Heart left ventricle (tissue), 16 donors: Measurements from ENCODE around the gene RPL11. TPM values are rescaled to one million over a fixed set of nuclear protein-coding genes. Genes with fewer than 3 reads are reported as not detected.

Experiments used
- ATAC-seq, 4 donors: fragments of 200-7000 bp; cut with Tn5 transposase; one replicate each; pipeline ENCODE4 v1.9.1; 2020 to 2022; ENCODE audit warnings: moderate library complexity in 4 of 4, mild to moderate bottlenecking in 3 of 4, moderate number of reproducible peaks in 1 of 4
- DNase-seq, 5 donors: peaks; one replicate each; pipeline ENCODE4 v3.0.0-alpha.2; 2020
- H3K27ac ChIP-seq, 12 donors: fragments of 200-600 bp; sonication (generic) in 4 of 12; one replicate each; pipeline versions ENCODE4 v1.5.0 to v1.8.0; 2016 to 2022; ENCODE audit warnings: mild to moderate bottlenecking in 2 of 12
- H3K27me3 ChIP-seq, 9 donors: fragments of 200-600 bp; sonication (generic) in 2 of 9; one replicate each; pipeline versions ENCODE4 v1.5.1 to v1.8.0; 2016 to 2022; ENCODE audit warnings: mild to moderate bottlenecking in 3 of 9
- H3K36me3 ChIP-seq, 9 donors: fragments of 200-600 bp; sonication (generic) in 2 of 9; one replicate each; pipeline versions ENCODE4 v1.5.0 to v1.8.0; 2018 to 2022; ENCODE audit warnings: mild to moderate bottlenecking in 2 of 9
- H3K4me1 ChIP-seq, 12 donors: fragments of 200-600 bp; sonication (generic) in 4 of 12; one replicate each; pipeline versions ENCODE4 v1.5.0 to v1.8.0; 2016 to 2022; ENCODE audit warnings: mild to moderate bottlenecking in 3 of 12
- H3K4me3 ChIP-seq, 12 donors: fragments of 200-600 bp; sonication (generic) in 4 of 12; one replicate each; pipeline versions ENCODE4 v1.5.0 to v1.8.0; 2017 to 2022; ENCODE audit warnings: mild to moderate bottlenecking in 9 of 12, moderate library complexity in 4 of 12
- H3K9me3 ChIP-seq, 12 donors: fragments of 200-600 bp; sonication (generic) in 4 of 12; one replicate each; pipeline versions ENCODE4 v1.5.0 to v1.8.0; 2016 to 2022; ENCODE audit warnings: mild to moderate bottlenecking in 1 of 12
- POLR2A ChIP-seq, 2 donors: fragments of 450-650 bp; IDR thresholded peaks; one replicate each; pipeline ENCODE4 v1.6.1; 2017; ENCODE audit warnings: antibody characterized with exemption in 2 of 2, mild to moderate bottlenecking in 2 of 2, moderate library complexity in 2 of 2
- WGBS, 4 donors: extraction: QIAGEN DNeasy Blood & Tissue Kit in 2 of 4; methylation state at CpG; one replicate each; pipeline versions ENCODE4 v1.1.5 to v1.1.7; 2013 to 2018; 5-methylcytosine and 5-hydroxymethylcytosine counted together
- intact Hi-C, 10 donors: fragments of 100-400 bp; cut with DNase I; formaldehyde crosslinking; loops; one replicate each; pipeline versions ENCODE4 v1.11.1 to v1.14.2; 2022
- polyA plus RNA-seq, 2 donors: library from polyadenylated mRNA; stranded (reverse); fragments of 200-250 nt; gene quantifications; one replicate each; pipeline ENCODE4 v1.2.3, GENCODE V29; 2013
- total RNA-seq, 9 donors: library from RNA; depleted of rRNA in 2 of 9; stranded (reverse); fragments of >200 nt in 2 of 9; fragmentation: NEBNext Ultra II Directional in 3 of 9; extraction: Animal tissue kit (Norgen Biotek cat#: 25700) in 3 of 9; gene quantifications; one replicate each; pipeline versions ENCODE4 v1.1.0 to v1.2.4, GENCODE V29; 2016 to 2023
- TF ChIP-seq, protein P1 (sequence below), 12 donors: fragments of 200-600 bp; sonication (generic) in 4 of 12; IDR thresholded peaks; one replicate each; pipeline versions ENCODE4 v1.5.0 to v1.8.0; 2018 to 2022; ENCODE audit warnings: antibody characterized with exemption in 12 of 12, mild to moderate bottlenecking in 5 of 12
- donor health status: ischemic (EF 13 %, LVEDD 7.1; RV severe dilation, severe dysfunction).
- donor health status: healthy with polysubstance abuse.
- donor health status: DM: no; HTN: yes; CAD: no.
- donor health status: DM: no; HTN: no; CAD: no.
- donor health status: ischemic (EF 25% LVEDD 6.9; RV normal size, moderate dysfunction).
- donor health status: ischemic (EF 25% LVEDD 5.7; RV mildly dilated, moderate dysfunction).
- donor health status: healthy.
- donor health status: DM: yes; HTN: yes; CAD: no.
- donor health status: ischemic (EF 35%, LVEDD 5.7; RV mildly dilated, moderate dysfunction).
- donor health status: nonischemic (EF 11% LVEDD 7.7; RV severe dilation, severe dysfunction).
- donor health status: DM: yes; HTN: yes; CAD: no.
- donor health status: PGD.
- donor health status: ischemic (EF 29% LVEDD 5.4; RV normal size, mild dysfunction).
- donor health status: nonischemic (EF 23%, LVEDD 6.1; RV moderate dilation, normal function).

RPL11 gene
- total and polyA plus RNA-seq, 11 donors, result 341 to 2,009 (median 695) TPM

DNA sequence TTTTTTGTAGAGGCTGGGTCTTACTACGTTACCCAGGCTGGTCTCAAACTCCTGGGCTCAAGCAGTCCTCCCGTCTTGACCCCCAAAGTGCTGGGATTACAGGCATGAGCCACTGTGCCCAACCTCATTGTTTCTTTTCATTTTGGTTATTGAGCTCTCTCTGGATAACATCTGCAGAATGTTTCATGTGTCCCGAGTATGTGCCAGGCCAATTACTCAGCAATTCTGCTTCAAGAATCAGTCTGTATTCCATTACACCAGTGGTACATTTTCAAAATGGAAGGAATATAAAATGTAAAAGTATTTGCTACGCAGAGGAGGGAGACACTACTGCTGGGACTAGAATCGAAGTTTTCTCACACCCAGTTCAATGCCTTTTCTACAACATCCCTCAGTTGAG, 50.0 kb downstream of the RPL11 start:
- TF ChIP-seq, protein P1, sequence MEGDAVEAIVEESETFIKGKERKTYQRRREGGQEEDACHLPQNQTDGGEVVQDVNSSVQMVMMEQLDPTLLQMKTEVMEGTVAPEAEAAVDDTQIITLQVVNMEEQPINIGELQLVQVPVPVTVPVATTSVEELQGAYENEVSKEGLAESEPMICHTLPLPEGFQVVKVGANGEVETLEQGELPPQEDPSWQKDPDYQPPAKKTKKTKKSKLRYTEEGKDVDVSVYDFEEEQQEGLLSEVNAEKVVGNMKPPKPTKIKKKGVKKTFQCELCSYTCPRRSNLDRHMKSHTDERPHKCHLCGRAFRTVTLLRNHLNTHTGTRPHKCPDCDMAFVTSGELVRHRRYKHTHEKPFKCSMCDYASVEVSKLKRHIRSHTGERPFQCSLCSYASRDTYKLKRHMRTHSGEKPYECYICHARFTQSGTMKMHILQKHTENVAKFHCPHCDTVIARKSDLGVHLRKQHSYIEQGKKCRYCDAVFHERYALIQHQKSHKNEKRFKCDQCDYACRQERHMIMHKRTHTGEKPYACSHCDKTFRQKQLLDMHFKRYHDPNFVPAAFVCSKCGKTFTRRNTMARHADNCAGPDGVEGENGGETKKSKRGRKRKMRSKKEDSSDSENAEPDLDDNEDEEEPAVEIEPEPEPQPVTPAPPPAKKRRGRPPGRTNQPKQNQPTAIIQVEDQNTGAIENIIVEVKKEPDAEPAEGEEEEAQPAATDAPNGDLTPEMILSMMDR (IDR thresholded peaks at IDR 0.05), result no peak
- TF ChIP-seq POLR2A (IDR thresholded peaks at IDR 0.05), result no peak
- Histone ChIP-seq H3K27me3 (no peaks in the 10 kb centered on the region), H3K4me1 (peaks cover 4 to 35% (median 20%) of the 10 kb centered on the region in 12 donors), H3K4me3 (no peak overlapping the region), H3K36me3 (peaks cover 0 to 5% (median under 1%) of the 10 kb centered on the region in 9 donors), H3K9me3 (no peaks in the 10 kb centered on the region), H3K27ac (no peak overlapping the region)
- ATAC-seq (no peak), DNase-seq (no peak)
- WGBS, 4 donors, result 82 to 91% (median 87%) methylated on average over 5 of the region's 5 CpGs
- intact Hi-C loops, result loop anchor here in 1 of 10 donors (5.0 kb wide), 1 partner anchor 49 kb away; the partner anchor contains the start of gene RPL11

DNA sequence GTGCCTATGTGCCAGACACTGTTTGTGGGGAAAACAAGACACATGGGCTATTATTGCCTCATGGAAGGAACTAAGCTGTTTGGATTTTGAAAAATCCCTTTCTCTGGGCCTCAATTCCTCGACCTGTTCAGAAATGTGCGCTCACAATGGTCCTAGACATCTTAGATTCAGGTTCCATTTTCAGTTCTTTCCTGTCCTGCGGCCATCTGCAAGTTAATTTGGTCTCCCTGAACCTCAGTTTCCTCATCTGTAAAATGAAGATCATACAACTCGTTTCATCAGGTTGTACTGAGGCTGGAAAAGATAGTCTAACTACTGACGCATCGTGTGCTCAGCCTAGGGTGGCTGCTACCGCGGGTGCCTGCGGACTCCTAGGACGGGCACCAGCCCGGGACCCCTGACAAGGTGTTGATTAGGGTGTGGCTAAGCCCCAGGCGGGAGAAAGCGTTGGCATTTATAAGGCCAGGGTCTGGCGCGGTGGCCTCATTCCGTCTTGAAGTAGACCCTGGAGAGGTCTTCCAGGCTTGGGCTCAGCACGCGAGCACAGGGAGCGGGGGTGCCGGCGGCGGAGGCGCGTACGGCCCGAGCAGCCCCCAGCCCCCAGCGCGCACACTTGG, 51.2 kb downstream of the RPL11 start:
- 8 to 26% (median 9%) methylated on average over 12 to 28 of the region's 28 CpGs for WGBS, 4 donors
- peaks cover 0 to 12% (median 3%) of the 10 kb centered on the region in 9 donors for H3K36me3 ChIP-seq
- TF ChIP-seq, protein P1 (IDR thresholded peaks at IDR 0.05), result no peak
- TF ChIP-seq POLR2A (IDR thresholded peaks at IDR 0.05), result no peak
- H3K27me3 ChIP-seq, result no peaks in the 10 kb centered on the region
- H3K27ac ChIP-seq, result peak overlapping the region; percentile 88 to 97 (median 94)
- H3K4me1 ChIP-seq, result peaks cover 4 to 45% (median 25%) of the 10 kb centered on the region in 12 donors
- peak; percentile 16 to 47 (median 26) for ATAC-seq
- intact Hi-C loops, result loop anchor here in 1 of 10 donors (5.0 kb wide), 1 partner anchor 50 kb away; the partner anchor contains the start of gene RPL11
- DNase-seq, result peak in 3 of 5 donors; percentile 23 to 64 (median 39)
- no peaks in the 10 kb centered on the region for H3K9me3 ChIP-seq
- peak overlapping the region; percentile 84 to 100 (median 96) for H3K4me3 ChIP-seq

DNA sequence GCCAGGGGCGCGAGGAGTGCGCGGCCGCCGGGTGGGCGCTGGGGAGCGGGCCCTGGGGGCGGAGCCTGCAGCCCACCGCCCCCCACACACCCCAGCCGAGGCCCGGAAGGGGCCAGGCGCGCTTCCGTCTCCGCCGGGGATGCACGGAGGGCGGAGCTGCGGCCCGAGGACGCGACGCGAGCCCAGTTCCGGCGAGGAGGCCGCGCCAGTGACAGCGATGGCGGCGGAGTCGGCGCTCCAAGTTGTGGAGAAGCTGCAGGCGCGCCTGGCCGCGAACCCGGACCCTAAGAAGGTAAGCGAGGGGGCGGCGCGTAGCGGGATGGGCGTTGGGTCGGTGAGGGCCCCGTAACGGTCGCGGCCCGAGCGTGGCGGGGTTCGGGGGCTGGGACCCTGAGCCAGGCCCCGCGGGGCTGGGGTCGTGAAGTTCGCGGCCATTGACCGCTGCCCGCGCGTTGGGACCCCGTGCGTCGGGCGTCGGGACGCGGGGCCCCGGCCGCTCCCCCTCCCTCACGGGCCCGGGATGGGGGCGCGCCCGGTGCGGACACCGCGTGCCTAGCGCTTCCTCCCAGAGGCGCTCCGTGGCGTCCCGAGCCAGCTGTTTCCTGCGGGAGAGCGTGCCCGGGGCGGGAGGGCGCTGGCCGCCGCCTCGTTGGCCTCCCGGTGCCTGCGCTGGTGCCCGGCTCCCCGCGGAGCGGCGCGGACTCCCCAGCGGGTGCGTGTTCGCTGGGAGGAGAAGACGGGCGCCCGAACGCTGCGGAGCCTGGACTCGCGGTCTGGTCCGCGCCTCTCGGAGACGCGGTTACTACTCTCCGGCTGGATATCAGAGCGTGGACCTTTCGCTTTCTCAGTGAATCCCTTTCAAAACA, 51.9 kb downstream of the RPL11 start, which contains the start of gene ELOA:
Gene ELOA, plus strand, starts transcription at position 185 of the 866 bp plus-strand sequence. Its CDS starts 33 bp downstream, at position 218.
- WGBS, 4 donors, result 0% methylated on average over 35 to 119 of the region's 119 CpGs
- Histone ChIP-seq H3K27ac (peak within 1 kb of the TSS; percentile 88 to 97 (median 94)), H3K4me3 (peak within 1 kb of the TSS; percentile 84 to 100 (median 96)), H3K36me3 (peaks cover 0 to 18% (median 6%) of the 10 kb centered on the region in 9 donors), H3K9me3 (no peaks in the 10 kb centered on the region), H3K27me3 (no peaks in the 10 kb centered on the region), H3K4me1 (peaks cover 4 to 45% (median 25%) of the 10 kb centered on the region in 12 donors)
- TF ChIP-seq, protein P1 (IDR thresholded peaks at IDR 0.05), result no peak
- TF ChIP-seq POLR2A (IDR thresholded peaks at IDR 0.05), result peak in 1 of 2 donors; percentile 73
- ATAC-seq (peak; percentile 66 to 97 (median 94)), DNase-seq (peak; percentile 77 to 90 (median 84))
- intact Hi-C loops, result loop anchor here in 1 of 10 donors (5.0 kb wide), 1 partner anchor 51 kb away; the partner anchor contains the start of gene RPL11
